ENCODE measurements around the gene COL16A1.

COL16A1 gene

DNA sequence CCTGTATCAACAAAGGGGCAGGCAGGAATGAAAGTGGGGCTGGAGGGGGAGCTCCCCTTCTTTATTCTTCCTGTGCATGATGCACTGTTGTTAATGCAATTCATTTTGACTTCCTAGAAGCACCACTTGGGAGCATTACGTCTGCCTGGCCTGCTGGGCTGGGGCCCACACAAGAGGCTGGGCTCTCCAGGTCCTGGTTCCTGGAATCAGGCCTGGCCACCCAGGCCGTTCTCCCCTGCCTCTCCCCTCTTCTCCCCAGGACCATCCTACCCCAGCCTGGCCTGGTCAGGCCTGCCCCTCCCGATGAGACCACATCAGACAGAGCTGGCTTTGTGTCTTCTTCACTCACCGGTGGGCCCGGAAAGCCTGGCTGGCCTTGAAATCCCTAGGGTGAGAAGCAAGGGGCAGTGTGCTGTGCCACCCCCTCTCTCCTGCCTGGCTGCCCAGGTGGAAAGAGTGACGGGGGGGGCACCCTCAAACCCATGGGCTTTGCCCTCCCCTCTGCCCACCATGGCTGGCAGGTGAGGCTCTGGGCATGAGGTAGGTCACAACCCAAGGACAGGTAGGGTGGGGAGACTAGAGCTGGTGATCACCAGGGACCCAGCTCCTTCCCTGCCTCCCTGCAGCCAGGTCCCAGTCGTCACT, 38.5 kb downstream of the COL16A1 start:
- no peak for DNase-seq (ENCODE audit: low spot score)

GRCh38 chr1:31664528-31664927, 39.3 kb downstream of the COL16A1 start:
- no peak for DNase-seq (ENCODE audit: low spot score)

DNA sequence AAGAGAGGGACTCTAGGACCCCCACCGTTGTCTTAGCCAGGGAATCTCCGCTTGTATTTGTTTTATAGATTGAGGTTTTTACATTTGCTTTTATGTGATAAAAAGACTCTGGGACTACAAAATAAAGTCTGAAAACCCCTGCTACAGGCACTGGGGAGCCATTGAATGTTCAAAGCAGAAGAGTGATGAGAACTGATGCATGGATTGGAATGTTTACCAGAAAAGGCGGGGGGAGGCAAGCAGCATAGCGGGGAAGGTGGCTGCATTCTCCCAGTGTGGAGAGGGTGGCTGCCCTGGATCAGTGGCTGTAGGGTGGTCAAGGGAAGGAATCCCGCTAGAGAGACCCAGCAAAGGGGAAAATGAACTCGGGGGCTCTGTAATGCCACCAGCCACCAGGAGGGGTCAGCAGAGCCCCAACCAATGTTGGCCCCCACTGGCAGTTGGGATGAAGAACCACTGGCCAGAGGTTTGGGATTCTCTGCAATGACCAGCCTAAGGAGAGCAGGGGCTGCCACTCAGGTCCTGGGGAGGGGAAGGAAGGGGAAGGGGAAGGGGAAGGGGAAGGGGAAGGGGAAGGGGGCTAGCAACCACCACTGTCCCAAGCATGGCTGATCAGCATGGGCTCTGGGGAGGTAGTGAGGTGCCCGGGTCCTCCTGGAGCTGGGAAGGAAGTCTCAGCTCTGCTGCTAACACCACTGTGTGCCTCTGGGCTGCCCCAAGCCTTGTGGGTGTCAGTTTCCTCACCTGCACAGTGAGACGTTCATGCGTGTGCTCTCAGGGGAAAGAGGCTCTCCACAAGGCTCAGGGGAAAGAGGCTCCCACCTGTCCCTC, 40.0 kb downstream of the COL16A1 start:
- DNase-seq (ENCODE audit: low spot score), result peak; percentile 41

- DNase-seq (ENCODE audit: low spot score), result no peak
These were observed 41.4 kb downstream of the COL16A1 start for GRCh38 chr1:31662463-31662862.

DNA sequence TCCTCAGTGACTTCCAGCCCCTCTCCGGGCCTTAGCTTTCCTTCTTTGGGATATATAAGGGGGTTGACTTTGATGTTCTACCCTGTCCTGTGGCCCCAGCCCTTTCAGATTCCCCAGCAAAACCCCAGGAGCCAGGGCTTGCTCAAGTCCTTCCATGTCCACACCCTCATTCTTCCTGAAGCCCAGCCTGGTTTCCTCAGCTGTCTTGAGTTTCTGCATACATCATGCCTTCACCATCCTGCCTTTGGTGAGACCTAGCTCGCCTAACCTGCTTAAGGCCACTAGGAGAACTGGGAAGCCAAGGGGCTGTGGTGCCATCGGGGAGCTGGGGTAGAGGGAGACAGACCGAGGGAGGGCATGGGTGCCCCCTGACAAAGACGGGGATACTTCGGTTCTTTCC, 42.0 kb downstream of the COL16A1 start:
- DNase-seq (ENCODE audit: low spot score), result no peak

GRCh38 chr1:31660871-31661455, 42.9 kb downstream of the COL16A1 start:
- no peak for DNase-seq (ENCODE audit: low spot score)

DNA sequence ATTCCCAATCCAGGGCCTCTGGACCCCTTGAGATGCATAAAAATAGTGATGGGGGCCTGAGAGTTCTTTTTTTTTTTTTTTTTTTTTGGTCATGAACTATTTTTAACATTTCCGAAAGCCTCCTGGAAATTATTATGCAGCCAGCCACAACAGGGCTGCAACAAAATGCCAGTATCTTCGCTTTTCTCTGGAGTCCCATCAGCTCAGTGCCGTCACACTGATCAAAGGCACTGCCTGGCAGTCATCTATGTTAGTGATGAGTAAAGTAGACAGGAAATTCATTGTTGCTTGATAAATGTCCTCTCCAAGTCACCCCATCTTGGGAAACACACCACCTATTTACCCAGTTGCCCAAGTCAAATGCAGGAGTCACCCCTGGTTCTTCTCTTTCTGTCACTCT, 43.9 kb downstream of the COL16A1 start:
- DNase-seq (ENCODE audit: low spot score), result no peak

DNA sequence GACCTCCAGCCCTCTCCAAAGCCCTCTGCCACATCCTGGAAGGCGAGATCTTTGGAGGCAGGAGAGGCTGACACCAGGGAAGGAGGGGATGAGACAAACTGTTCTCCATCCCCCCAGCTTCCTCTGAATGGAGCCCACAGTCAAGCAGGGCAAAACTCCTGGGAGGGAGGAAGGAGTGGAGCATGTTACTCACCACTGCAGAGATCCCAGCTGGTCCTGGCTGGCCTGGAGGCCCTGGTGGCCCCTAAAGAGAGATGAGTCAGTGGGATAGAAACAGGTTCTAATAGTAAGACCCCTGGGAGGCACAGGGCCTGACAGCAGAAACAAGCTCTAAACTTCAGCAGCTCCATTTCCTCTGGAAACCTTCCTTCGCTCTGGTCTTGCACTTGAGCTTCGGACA, 45.1 kb downstream of the COL16A1 start:
- no peak for DNase-seq (ENCODE audit: low spot score)

GRCh38 chr1:31657972-31658510, 45.8 kb downstream of the COL16A1 start:
- no peak for DNase-seq (ENCODE audit: low spot score)

- DNase-seq (ENCODE audit: low spot score), result no peak
These were observed 46.6 kb downstream of the COL16A1 start for GRCh38 chr1:31657020-31657804.

DNA sequence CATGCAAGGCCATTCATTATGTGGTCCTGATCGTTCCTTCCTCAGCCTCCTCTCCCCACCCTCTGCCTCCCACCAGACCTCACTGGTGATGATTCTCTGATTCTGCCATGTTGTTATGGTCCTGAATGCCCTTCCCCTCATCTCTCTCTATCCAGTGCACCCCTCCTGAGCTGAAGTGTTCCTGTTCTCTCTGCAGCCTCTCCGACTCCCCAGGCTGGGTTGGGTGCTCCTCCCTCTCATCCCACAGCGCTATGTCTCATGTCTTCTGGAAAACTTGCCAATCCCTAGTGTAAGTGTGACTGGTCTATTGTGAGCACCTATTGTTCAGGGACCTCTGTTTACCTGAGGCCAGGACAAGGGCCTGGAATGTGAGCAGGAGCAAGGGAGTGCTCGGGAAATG, 48.1 kb downstream of the COL16A1 start:
- DNase-seq (ENCODE audit: low spot score), result no peak

GRCh38 chr1:31655104-31655503, 48.7 kb downstream of the COL16A1 start:
- no peak for DNase-seq (ENCODE audit: low spot score)

DNA sequence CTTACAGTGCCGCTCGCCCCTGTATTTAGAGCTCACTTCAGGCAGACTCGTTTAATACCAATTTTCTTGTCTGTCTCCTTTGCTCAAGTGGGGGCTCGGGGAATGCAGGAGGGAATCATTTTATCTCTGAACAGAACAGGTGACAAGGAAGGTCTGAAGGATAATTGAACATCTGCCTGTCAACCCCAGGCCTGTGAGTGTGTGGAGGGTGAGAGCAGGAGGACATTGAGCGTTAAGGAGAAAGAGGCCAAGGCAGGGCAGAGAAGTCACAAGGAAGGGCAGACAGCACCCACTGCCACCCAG, 49.4 kb downstream of the COL16A1 start:
- DNase-seq (ENCODE audit: low spot score), result no peak

DNA sequence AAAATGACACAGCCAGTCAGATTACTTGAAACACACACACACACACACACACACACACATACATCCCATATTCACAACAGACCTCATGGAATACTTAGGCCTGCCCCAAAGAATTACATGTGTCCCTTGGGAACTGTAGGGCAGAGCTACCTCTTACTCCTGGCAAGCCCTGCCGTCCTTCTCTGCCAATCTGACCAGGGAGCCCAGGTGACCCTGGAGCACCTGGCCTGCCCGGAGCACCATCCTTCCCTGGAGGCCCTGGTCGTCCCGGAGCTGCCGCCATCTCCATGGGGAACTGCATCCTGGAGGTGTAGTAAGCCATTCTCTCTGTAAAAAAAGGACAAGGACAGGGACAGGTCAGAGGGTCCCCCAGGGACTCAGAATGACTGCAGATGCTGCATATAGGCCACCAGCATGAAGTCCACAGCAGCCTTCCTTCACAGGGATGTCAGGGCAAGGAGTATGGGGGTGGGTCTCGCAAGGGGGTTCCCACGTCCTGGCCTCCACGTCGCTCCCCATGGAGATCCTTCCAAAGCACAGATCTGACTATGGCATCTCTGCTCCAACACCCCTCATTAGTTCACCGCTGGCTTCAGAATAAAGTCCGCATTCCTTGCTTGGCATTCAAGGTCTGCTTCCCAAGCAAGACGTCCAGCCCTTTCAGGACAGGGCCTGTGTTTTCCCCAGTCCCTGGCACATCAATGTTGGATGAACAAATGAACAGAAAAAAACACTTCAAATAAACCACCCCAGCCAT, 49.9 kb downstream of the COL16A1 start:
- no peak for DNase-seq (ENCODE audit: low spot score)

GRCh38 chr1:31652891-31653499, 50.8 kb downstream of the COL16A1 start:
- DNase-seq (ENCODE audit: low spot score), result no peak

DNA sequence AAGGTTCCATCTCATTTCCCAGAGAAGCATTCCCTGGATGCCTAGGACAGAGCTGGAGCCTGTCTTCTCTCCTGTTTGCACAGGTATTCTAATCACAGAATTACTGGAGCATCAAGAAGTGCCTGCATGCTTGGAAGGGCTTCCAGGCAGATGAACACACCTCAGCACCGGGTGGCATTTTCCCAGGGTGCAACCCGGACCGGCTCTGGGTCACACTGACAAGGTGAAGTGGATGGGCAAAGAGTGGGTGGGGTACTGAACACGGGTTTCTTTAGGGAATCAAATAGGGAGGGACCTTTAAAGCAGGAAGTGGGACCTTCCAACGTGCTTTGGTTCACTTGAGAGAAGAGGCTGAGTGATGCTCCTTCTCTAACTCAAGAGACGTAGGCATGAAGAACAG, 52.1 kb downstream of the COL16A1 start:
- DNase-seq (ENCODE audit: low spot score), result no peak

DNA sequence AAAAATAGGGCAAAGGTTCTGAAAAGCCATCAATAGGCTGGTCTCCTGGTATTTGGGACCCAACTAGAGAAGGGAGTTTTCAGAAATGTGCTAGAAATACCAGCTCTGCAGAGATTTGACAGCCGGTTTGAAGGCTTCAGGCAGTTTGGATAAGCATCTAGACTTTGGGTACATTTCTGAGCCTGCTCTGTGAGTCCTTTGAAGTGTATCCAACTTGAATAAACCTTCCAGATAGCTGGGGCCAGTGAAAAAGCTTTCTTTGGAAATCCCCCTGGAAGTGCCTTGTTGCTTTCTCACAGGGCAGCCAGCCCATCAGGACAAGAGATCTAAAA, 52.8 kb downstream of the COL16A1 start:
- no peak for DNase-seq (ENCODE audit: low spot score)

- DNase-seq (ENCODE audit: low spot score), result no peak
These were observed 53.4 kb downstream of the COL16A1 start for GRCh38 chr1:31650161-31651088.

GRCh38 chr1:31648641-31649357, 55.0 kb downstream of the COL16A1 start:
- DNase-seq (ENCODE audit: low spot score), result no peak

DNA sequence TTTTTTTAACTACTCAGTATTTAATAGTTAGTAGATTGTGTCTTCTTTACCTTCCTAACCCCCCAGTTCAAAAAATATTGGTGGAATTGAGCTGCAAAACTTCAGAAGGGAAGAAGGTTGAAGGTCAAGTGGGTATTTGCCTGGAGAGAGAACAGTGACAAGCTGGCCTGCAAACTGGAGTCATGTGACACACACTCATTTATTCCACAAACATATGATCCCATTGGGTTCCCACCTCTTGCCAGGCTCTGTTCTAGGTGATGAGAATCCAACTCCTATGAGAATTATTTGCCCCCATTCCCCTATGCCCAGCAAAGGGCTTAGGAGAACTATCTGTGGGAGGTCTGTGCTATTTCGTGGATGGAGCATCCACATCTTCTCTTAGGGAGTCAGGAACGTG, 55.6 kb downstream of the COL16A1 start:
- no peak for DNase-seq (ENCODE audit: low spot score)
